T47D (cell line): ENCODE results near the gene CACNA1I.

Experiments
- DNase-seq, 2 experiments: peaks; one replicate each; pipeline versions ENCODE4 v3.0.0 to v3.0.0-alpha.2; 2011 to 2012; ENCODE audit warnings: low read depth in 1 of 2, low spot score in 1 of 2
- JUND ChIP-seq: IDR thresholded peaks from 2 replicates; pipeline ENCODE4 v1.6.1; 2012; ENCODE audit warnings: low read depth
- in situ Hi-C: cut with HindIII; loops from 2 replicates; pipeline ENCODE4 v1.10.0; 2016; ENCODE audit warnings: low sequenced_read_pairs, low pct_unique_long_range_greater_than_20kb

Gene CACNA1I

GRCh38 chr22:39647836-39648629 is 77.5 kb downstream of the CACNA1I start:
- no peak for DNase-seq
- TF ChIP-seq JUND, result no peak
- in situ Hi-C loops, result no loop called here

- in situ Hi-C loops, result no loop called here
- DNase-seq, result no peak
- no peak for TF ChIP-seq JUND
These were observed 78.0 kb downstream of the CACNA1I start for GRCh38 chr22:39648630-39648950.

GRCh38 chr22:39649500-39650089 is 79.0 kb downstream of the CACNA1I start:
- TF ChIP-seq JUND, result no peak
- no peak for DNase-seq
- in situ Hi-C loops, result no loop called here

- no peak for DNase-seq
- TF ChIP-seq JUND, result no peak
- in situ Hi-C loops, result no loop called here
These were observed 80.8 kb downstream of the CACNA1I start for GRCh38 chr22:39651053-39651996.

- in situ Hi-C loops, result no loop called here
- no peak for TF ChIP-seq JUND
- no peak for DNase-seq
These were observed 82.6 kb downstream of the CACNA1I start for GRCh38 chr22:39652990-39653786.

GRCh38 chr22:39653787-39654077 is 83.2 kb downstream of the CACNA1I start:
- in situ Hi-C loops, result no loop called here
- no peak for DNase-seq
- no peak for TF ChIP-seq JUND

- in situ Hi-C loops, result no loop called here
- no peak for DNase-seq
- no peak for TF ChIP-seq JUND
These were observed 83.8 kb downstream of the CACNA1I start for GRCh38 chr22:39654131-39654926.

- DNase-seq, result no peak
- in situ Hi-C loops, result no loop called here
These were observed 84.5 kb downstream of the CACNA1I start for GRCh38 chr22:39655004-39655579.

GRCh38 chr22:39655831-39656230 is 85.3 kb downstream of the CACNA1I start:
- DNase-seq, result no peak
- TF ChIP-seq JUND, result no peak
- in situ Hi-C loops, result no loop called here

More at GRCh38 chr22:39655004-39655579, 84.5 kb downstream of the CACNA1I start:
- TF ChIP-seq JUND, result no peak

GRCh38 chr22:39656495-39657490 is 86.2 kb downstream of the CACNA1I start:
- DNase-seq, result no peak
- in situ Hi-C loops, result no loop called here
- no peak for TF ChIP-seq JUND
